Natural killer cell (primary cell): ENCODE data around the gene CACNB4. TPM values are rescaled to one million over a fixed set of nuclear protein-coding genes. Genes with fewer than 3 reads are reported as not detected.
A peak's percentile ranks its signal among the peaks of the same experiment; 100 is the strongest.

ENCODE experiments used
- ATAC-seq, 3 donors: fragments of 150-1000 bp in 2 of 3; fragments of 200-7000 bp in 1 of 3; cut with Tn5 transposase; 1 replicate in 1 of 3; 2 replicates in 2 of 3; pipeline ENCODE4 v1.10.0; 2021; ENCODE audit warnings: mild to moderate bottlenecking in 2 of 3, moderate library complexity in 2 of 3
- DNase-seq, 2 donors: peaks; one replicate each; pipeline versions ENCODE4 v3.0.0 to v3.0.0-alpha.2; 2013 to 2021; ENCODE audit warnings: mixed read lengths in 1 of 2
- H3K27ac ChIP-seq: one replicate; pipeline ENCODE4 v1.5.1; 2013; ENCODE audit warnings: mild to moderate bottlenecking, low read length
- H3K27me3 ChIP-seq: one replicate; pipeline ENCODE4 v1.6.1; 2013; ENCODE audit warnings: low read length; ENCODE audit not compliant: control insufficient read depth, insufficient read depth
- H3K36me3 ChIP-seq: one replicate; pipeline ENCODE4 v1.6.1; 2013; ENCODE audit warnings: low read length; ENCODE audit not compliant: control insufficient read depth, insufficient read depth
- H3K4me1 ChIP-seq: one replicate; pipeline ENCODE4 v1.6.1; 2013; ENCODE audit warnings: low read length; ENCODE audit not compliant: control insufficient read depth, insufficient read depth
- H3K4me3 ChIP-seq: one replicate; pipeline ENCODE4 v1.5.1; 2013; ENCODE audit warnings: low read length
- H3K9me3 ChIP-seq: one replicate; pipeline ENCODE4 v1.6.1; 2013; ENCODE audit warnings: low read length; ENCODE audit not compliant: control insufficient read depth, insufficient read depth
- H3K27ac Mint-ChIP-seq, 2 donors: one replicate each; pipeline ENCODE4 v1.8.0; 2022; ENCODE audit warnings: mild to moderate bottlenecking in 2 of 2, mixed read lengths in 2 of 2, moderate library complexity in 1 of 2
- H3K27me3 Mint-ChIP-seq, 2 donors: one replicate each; pipeline ENCODE4 v1.8.0; 2022; ENCODE audit warnings: low read depth in 2 of 2, mixed read lengths in 2 of 2
- H3K36me3 Mint-ChIP-seq: one replicate; pipeline ENCODE4 v1.8.0; 2022; ENCODE audit warnings: mixed read lengths
- H3K4me1 Mint-ChIP-seq, 2 donors: one replicate each; pipeline ENCODE4 v1.8.0; 2022; ENCODE audit warnings: mixed read lengths in 2 of 2
- H3K4me3 Mint-ChIP-seq: one replicate; pipeline ENCODE4 v1.8.0; 2022; ENCODE audit warnings: mild to moderate bottlenecking, moderate library complexity, mixed read lengths
- H3K9me3 Mint-ChIP-seq, 2 donors: one replicate each; pipeline ENCODE4 v1.8.0; 2022; ENCODE audit warnings: mixed read lengths in 2 of 2
- CTCF ChIP-seq: fragments of 200-600 bp; IDR thresholded peaks from one replicate; pipeline ENCODE4 v1.8.0; 2022; ENCODE audit warnings: antibody characterized with exemption
- WGBS: methylation state at CpG from one replicate; pipeline ENCODE4 v1.1.7; 2013; ENCODE audit warnings: missing lambda C conversion rate; ENCODE audit not compliant: insufficient coverage; 5-methylcytosine and 5-hydroxymethylcytosine counted together
- intact Hi-C: fragments of 100-400 bp; cut with micrococcal nuclease; formaldehyde crosslinking; loops from one replicate; pipeline ENCODE4 v1.14.2; 2022
- total RNA-seq, 4 donors: library from RNA; stranded (reverse); fragments of 120-200 nt in 1 of 4; gene quantifications; one replicate each; pipeline versions ENCODE4 v1.2.3 to v1.2.4, GENCODE V29; 2013 to 2022

CACNB4 gene
- under 1 TPM; 0.56 to 0.93 (median 0.73) TPM for total RNA-seq
- 1.6 TPM for total RNA-seq (2013)

DNA sequence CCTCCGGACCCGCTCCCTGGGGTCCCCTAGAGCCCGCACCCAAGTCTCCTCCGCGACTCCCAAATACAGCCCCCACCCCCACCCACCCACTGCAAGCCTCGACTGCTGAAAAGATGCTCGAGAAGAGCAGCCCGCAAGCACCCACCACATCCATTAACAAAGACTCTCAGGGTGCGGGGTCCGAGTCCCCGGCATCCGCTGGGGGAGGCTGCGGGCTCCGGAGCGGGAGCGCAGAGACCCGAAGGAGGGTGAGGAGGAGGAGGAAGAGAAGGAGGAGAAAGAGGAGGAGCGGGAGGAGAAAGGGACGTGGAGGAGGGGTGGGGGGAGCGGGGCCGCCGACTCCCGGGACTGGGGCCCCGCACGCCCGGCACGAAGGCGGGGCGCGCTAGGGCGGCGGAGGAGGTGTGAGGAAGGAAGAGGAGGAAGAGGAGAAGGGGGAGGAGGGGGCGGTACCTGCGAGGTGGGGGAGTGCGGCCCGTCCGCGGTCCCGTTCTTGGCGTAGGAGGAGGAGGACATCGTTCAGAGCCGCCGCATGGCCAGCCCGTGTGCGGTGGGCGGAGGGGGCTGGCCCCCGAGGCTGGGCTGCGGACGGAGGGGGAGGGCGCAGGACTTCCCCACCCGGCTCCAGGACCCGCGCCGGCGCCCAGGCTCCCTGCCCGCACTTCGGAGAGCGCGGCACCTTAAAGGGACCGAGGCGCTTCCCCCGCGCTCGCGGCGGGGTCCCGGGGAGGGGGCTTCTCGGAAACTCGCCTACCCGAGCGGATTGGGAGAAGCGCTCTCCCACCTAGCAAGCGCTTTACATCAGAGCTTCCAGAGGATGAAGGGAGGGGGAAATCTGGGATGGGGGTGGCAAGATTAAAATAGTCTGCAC lies at the start of gene CACNB4:
CACNB4 (minus strand) TSS at position 549 of the 871 bp plus-strand sequence.
- H3K27ac ChIP-seq: no peak within 1 kb of the TSS
- peak within 1 kb of the TSS; percentile 88 for H3K4me3 Mint-ChIP-seq
- H3K9me3 ChIP-seq: no peaks in the 10 kb centered on the region
- under 1% methylated on average over 73 of the region's 73 CpGs for WGBS
- H3K36me3 Mint-ChIP-seq: no peaks in the 10 kb centered on the region
- DNase-seq (peak in 1 of 2 donors; percentile 18), ATAC-seq (peak; percentile 48 to 68 (median 68))
- H3K9me3 Mint-ChIP-seq: no peaks in the 10 kb centered on the region
- H3K4me1 Mint-ChIP-seq: peaks cover 30 to 31% of the 10 kb centered on the region in 2 donors
- intact Hi-C loops: no loop called here
- peaks cover 29 to 31% of the 10 kb centered on the region in 2 donors for H3K27me3 Mint-ChIP-seq
- H3K27me3 ChIP-seq: peaks cover 24% of the 10 kb centered on the region
- peak within 1 kb of the TSS in 1 of 2 donors; percentile 47 for H3K27ac Mint-ChIP-seq
- TF ChIP-seq CTCF: no peak
- H3K36me3 ChIP-seq: no peaks in the 10 kb centered on the region
- H3K4me1 ChIP-seq: peaks cover 17% of the 10 kb centered on the region
- H3K4me3 ChIP-seq: peak within 1 kb of the TSS; percentile 42

DNA sequence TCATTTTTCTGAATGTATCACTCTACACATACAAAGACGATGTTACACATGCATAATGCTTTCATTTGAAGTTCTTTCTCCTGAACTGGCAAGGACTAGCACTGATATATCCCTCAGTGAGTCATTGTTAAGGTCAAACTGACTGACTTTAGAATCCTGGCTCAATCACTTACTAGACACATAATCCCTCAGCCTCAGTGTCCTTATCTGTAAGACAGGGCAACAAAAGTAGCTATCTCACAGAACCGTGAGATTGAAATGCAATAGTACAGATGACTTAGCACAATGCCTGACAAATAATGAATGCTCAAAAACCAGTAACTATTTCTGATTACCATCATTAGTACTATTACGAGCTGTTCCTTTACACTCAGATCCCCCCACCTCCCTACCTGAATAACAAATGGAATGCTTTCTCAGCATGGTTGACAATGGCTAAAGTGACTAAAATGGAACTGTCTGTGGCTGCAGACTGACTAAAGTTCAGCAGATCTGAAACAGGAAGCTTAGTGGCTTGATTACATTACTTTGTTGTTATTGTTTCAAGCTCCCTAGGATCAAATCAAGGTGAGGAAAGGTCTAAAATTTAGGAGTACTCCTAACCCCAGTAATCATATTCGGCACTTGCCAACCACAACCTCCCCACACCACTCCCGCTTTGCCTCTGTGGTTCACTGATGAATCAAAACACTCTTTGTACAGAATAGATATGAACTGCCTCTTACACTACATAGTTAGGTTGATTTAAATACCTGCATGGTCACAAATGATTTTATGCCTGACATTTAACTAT lies 35.8 kb upstream of the CACNB4 start:
- Mint-ChIP-seq H3K4me1 (peaks cover 10 to 17% of the 10 kb centered on the region in 2 donors), H3K4me3 (no peak overlapping the region), H3K9me3 (no peaks in the 10 kb centered on the region), H3K27me3 (no peaks in the 10 kb centered on the region), H3K36me3 (peaks cover 5% of the 10 kb centered on the region), H3K27ac (peak overlapping the region in 1 of 2 donors; percentile 62)
- Histone ChIP-seq H3K27me3 (no peaks in the 10 kb centered on the region), H3K9me3 (no peaks in the 10 kb centered on the region), H3K27ac (no peak overlapping the region), H3K36me3 (peaks cover 12% of the 10 kb centered on the region), H3K4me3 (no peak overlapping the region), H3K4me1 (no peaks in the 10 kb centered on the region)
- TF ChIP-seq CTCF: no peak
- ATAC-seq: no peak
- WGBS: 60% methylated on average over 5 of the region's 5 CpGs
- intact Hi-C loops: no loop called here
- no peak for DNase-seq

DNA sequence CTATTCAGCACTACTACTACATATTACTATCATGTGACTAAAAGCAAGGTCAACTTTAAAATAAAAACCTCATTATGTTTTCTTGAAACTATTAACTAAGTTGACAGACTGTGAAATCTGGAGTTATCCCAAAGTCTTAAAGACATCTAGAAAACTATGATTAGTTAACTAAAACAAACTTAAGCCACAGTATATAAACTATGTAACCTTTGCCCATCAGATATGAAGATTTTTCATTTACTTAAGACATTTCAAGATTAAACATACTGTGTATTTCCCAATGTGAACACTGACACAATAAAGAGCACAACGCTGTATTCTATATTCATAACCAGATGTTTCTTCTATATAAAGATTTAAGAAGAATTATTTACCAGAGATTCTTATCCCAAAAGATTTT lies 33.5 kb upstream of the CACNB4 start:
- H3K9me3 Mint-ChIP-seq: no peaks in the 10 kb centered on the region
- no peak for TF ChIP-seq CTCF
- no peak overlapping the region for H3K27ac ChIP-seq
- H3K36me3 ChIP-seq: peaks cover 10% of the 10 kb centered on the region
- intact Hi-C loops: no loop called here
- ATAC-seq (no peak), DNase-seq (no peak)
- H3K4me1 ChIP-seq: no peaks in the 10 kb centered on the region
- peaks cover 10 to 11% of the 10 kb centered on the region in 2 donors for H3K4me1 Mint-ChIP-seq
- no peaks in the 10 kb centered on the region for H3K9me3 ChIP-seq
- no peaks in the 10 kb centered on the region for H3K27me3 Mint-ChIP-seq
- H3K27me3 ChIP-seq: no peaks in the 10 kb centered on the region
- no CpG with 5 or more reads among the region's 1 CpG for WGBS
- H3K36me3 Mint-ChIP-seq: no peaks in the 10 kb centered on the region
- H3K4me3 ChIP-seq: no peak overlapping the region
- H3K27ac Mint-ChIP-seq: peak overlapping the region; percentile 1 to 2
- no peak overlapping the region for H3K4me3 Mint-ChIP-seq
